HepG2 (cell line): ENCODE results near the gene CAPZA1. TPM values are rescaled to one million over a fixed set of nuclear protein-coding genes. Genes with fewer than 3 reads are reported as not detected.

Experiments
- E2F1 ChIP-seq: sonication (generic); formaldehyde crosslinking; IDR thresholded peaks from 2 replicates; pipeline ENCODE4 v1.5.0; 2020; ENCODE audit warnings: missing genetic modification reagents
- E2F5 ChIP-seq: sonication (generic); formaldehyde crosslinking; conservative IDR thresholded peaks from 2 replicates; pipeline ENCODE4 v1.4.0; 2020; ENCODE audit warnings: missing genetic modification reagents
- GZF1 ChIP-seq: sonication (generic); formaldehyde crosslinking; IDR thresholded peaks from 2 replicates; pipeline ENCODE4 v1.5.1; 2020; ENCODE audit warnings: mild to moderate bottlenecking, missing genetic modification reagents
- NFAT5 ChIP-seq: sonication (generic); formaldehyde crosslinking; IDR thresholded peaks from 2 replicates; pipeline ENCODE4 v1.4.0; 2020; ENCODE audit warnings: missing genetic modification reagents
- NFATC3 ChIP-seq: sonication (generic); formaldehyde crosslinking; IDR thresholded peaks from 2 replicates; pipeline ENCODE4 v1.5.1; 2020; ENCODE audit warnings: mild to moderate bottlenecking, missing genetic modification reagents
- NFE2 ChIP-seq: sonication (generic); formaldehyde crosslinking; IDR thresholded peaks from 2 replicates; pipeline ENCODE4 v1.4.0; 2020; ENCODE audit warnings: missing genetic modification reagents
- PBX3 ChIP-seq: sonication (generic); formaldehyde crosslinking; IDR thresholded peaks from 2 replicates; pipeline ENCODE4 v1.8.1; 2023; ENCODE audit warnings: missing genetic modification reagents, inconsistent platforms, borderline replicate concordance
- PHF5A ChIP-seq: IDR thresholded peaks from one replicate; pipeline ENCODE4 v1.6.1; 2018; ENCODE audit warnings: low read depth, missing genetic modification reagents; ENCODE audit not compliant: unreplicated experiment
- POLR2G ChIP-seq: fragments of 200-400 bp; formaldehyde crosslinking; IDR thresholded peaks from 2 replicates; pipeline ENCODE4 v1.6.1; 2018; ENCODE audit warnings: mild to moderate bottlenecking, low read depth, low read length, moderate library complexity
- SIN3A ChIP-seq: IDR thresholded peaks from 2 replicates; pipeline ENCODE4 v1.6.1; 2011; ENCODE audit warnings: low read depth, mild to moderate bottlenecking, control low read depth, low read length, borderline replicate concordance
- SSRP1 ChIP-seq: IDR thresholded peaks from 2 replicates; pipeline ENCODE4 v1.6.1; 2016; ENCODE audit warnings: control low read depth
- TCF12 ChIP-seq, 2 experiments: fragments of 450-650 bp in 1 of 2; sonication (generic) in 1 of 2; formaldehyde crosslinking in 1 of 2; IDR thresholded peaks; 2 replicates each; pipeline versions ENCODE4 v1.6.1 to v1.8.0; 2017 to 2022; ENCODE audit warnings: antibody characterized with exemption in 1 of 2, mild to moderate bottlenecking in 1 of 2, missing genetic modification reagents in 1 of 2, moderate library complexity in 1 of 2
- TFDP2 ChIP-seq: sonication (generic); formaldehyde crosslinking; IDR thresholded peaks from 2 replicates; pipeline ENCODE4 v1.4.0; 2020; ENCODE audit warnings: missing genetic modification reagents
- ZGPAT ChIP-seq: IDR thresholded peaks from 2 replicates; pipeline ENCODE4 v1.6.1; 2016; ENCODE audit warnings: mild to moderate bottlenecking
- ZKSCAN8 ChIP-seq: IDR thresholded peaks from 2 replicates; pipeline ENCODE4 v1.6.1; 2016; ENCODE audit warnings: borderline replicate concordance, missing genetic modification reagents, missing compliant biosample characterization
- ZNF430 ChIP-seq: sonication (generic); formaldehyde crosslinking; IDR thresholded peaks from 2 replicates; pipeline ENCODE4 v1.9.0; 2021; ENCODE audit warnings: mild to moderate bottlenecking, missing genetic modification reagents
- polyA plus RNA-seq, 8 experiments: library from polyadenylated mRNA; depleted of rRNA in 3 of 8; stranded (reverse) in 7 of 8; unstranded in 1 of 8; fragments of >200 nt; fragmentation: Illumina TruSeq in 4 of 8; extraction: Trizol in 4 of 8; gene quantifications; 2 replicates each; pipeline versions ENCODE4 v1.2.1 to v1.2.3, GENCODE V29; 2011 to 2016; ENCODE audit warnings: low read depth in 4 of 8, missing spikeins in 1 of 8, mixed read lengths in 1 of 8; ENCODE audit not compliant: insufficient read depth in 1 of 8
- total RNA-seq, 5 experiments: library from RNA; depleted of rRNA; stranded (reverse); fragments of >200 nt; fragmentation: Illumina TruSeq; extraction: Trizol; gene quantifications; 2 replicates each; pipeline ENCODE4 v1.2.3, GENCODE V29; 2016; ENCODE audit warnings: low read depth in 1 of 5

Gene CAPZA1
- total and polyA plus RNA-seq, 2 of the 13 experiments (the other 11 are each of a cell fraction or from before 2014, with no cell fraction given), result 67.0 to 117 TPM

- TF ChIP-seq PHF5A (CRISPR knock-in tag) (no peak), SIN3A (no peak; the same call in 1 of the 2 replicates), POLR2G (peak; percentile 92), PBX3 (CRISPR knock-in tag) (no peak), NFATC3 (0 out of 2 replicates have a peak, but pooled peaks have one; percentile 49), ZGPAT (CRISPR knock-in tag) (0 out of 2 replicates have a peak, but pooled peaks have one; percentile 22), GZF1 (CRISPR knock-in tag) (no peak), ZKSCAN8 (CRISPR knock-in tag) (no peak), NFE2 (CRISPR knock-in tag) (0 out of 2 replicates have a peak, but pooled peaks have one; percentile 18), E2F1 (peak; percentile 43; the same call in 1 of the 2 replicates), TFDP2 (CRISPR knock-in tag) (peak; percentile 37; the same call in 1 of the 2 replicates), NFAT5 (CRISPR knock-in tag) (0 out of 2 replicates have a peak, but pooled peaks have one; percentile 46), ZNF430 (CRISPR knock-in tag) (0 out of 2 replicates have a peak, but pooled peaks have one; percentile 20), E2F5 (no peak), SSRP1 (no peak), TCF12 (IDR thresholded peaks at IDR 0.05) (no peak), TCF12 (CRISPR knock-in tag; IDR thresholded peaks at IDR 0.05) (0 out of 2 replicates have a peak, but pooled peaks have one; percentile 16)
Measured at GRCh38 chr1:112618721-112619517, 713 bp upstream of the CAPZA1 start, which contains the start of gene ST7L (continued).
